ENCODE data around the gene CMIP.

The CMIP gene

GRCh38 chr16:81707411-81708265 lies 263.0 kb downstream of the CMIP start:
- DNase-seq: no peak

GRCh38 chr16:81708266-81709015 lies 263.8 kb downstream of the CMIP start:
- DNase-seq: no peak

- DNase-seq: no peak
Measured at GRCh38 chr16:81709016-81709900, 264.6 kb downstream of the CMIP start.

- no peak for DNase-seq
Measured at GRCh38 chr16:81710044-81710443, 265.4 kb downstream of the CMIP start.

DNA sequence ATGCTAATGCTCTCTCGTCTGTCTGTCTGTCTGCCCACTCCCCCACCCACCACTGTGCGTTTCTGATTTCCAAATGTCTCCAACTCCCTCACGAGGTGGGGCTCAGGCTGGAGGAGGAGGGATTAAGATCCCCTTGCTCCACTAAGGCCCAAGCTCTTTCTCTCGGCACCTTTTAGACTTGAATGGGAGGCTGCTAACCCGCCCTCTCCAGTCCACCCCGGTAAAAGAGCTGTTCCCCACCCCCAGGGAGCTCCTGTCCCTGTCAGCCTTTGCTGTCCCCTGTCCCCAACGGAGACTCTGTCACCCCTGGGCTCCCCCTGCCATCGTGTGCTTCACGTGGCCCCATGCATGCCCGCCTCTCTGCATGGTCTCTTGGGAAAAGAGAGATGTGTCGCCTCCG lies 266.0 kb downstream of the CMIP start:
- no peak for DNase-seq

DNA sequence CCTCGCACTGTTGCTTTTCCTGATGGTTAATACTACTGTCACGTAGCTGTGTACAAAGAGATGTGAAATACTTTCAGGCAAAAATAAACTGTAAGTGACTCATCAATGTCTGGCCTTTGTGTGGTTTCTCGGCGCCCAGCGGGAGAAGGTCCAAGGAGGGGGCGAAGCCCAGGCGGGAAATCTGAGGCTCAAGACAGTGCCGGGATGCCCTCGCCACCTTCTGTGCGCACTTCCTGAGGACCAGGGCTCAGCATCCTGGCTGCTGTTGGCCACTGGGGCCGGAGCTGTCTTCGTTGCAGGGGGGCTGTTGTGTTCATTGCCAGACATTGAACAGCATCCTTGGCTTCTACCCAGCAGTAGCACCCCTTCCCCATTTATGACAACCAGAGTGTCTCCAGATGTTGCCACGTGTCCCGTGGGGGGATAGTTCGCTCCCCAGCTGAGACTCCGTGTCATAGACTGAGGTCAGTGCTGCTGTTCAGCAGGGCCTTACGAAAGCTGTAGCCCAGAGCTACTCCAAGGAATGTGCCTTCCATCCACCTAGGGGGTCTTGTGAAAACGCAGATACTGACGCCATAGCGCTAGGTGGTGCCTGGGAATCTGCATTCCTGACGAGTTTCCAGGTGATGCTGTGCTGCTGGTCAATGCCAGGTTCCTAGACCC lies 267.2 kb downstream of the CMIP start:
- DNase-seq: no peak

- no peak for DNase-seq
Measured at GRCh38 chr16:81712681-81713080, 268.1 kb downstream of the CMIP start.

DNA sequence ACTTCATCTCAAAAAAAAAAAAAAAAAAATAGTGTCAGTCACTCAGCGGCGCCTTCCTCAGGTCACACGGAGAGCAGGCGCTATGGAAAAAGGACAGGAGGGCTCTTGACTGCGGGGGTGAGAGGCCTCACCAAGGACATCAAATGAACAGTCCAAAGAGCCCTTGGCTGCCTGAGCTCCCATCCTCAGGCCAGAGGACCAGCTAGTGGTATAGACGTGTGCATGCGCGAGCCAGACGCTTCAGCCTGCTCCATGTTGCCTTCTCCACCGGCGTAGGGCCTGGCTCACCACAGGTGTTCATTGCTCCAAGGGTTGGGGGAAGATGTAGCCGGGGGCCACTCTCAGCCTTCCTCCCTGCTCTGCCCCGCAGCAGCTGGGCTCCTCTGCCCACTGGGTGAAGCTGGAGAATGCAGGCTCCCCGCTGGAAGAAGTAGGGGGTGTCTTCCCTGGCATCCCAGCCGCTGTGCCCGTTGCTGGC lies 268.7 kb downstream of the CMIP start:
- no peak for DNase-seq

- no peak for DNase-seq
Measured at GRCh38 chr16:81713796-81714195, 269.2 kb downstream of the CMIP start.

- no peak for DNase-seq
Measured at GRCh38 chr16:81714583-81714982, 270.0 kb downstream of the CMIP start.

- no peak for DNase-seq
Measured at GRCh38 chr16:81715358-81716196, 271.0 kb downstream of the CMIP start.

DNA sequence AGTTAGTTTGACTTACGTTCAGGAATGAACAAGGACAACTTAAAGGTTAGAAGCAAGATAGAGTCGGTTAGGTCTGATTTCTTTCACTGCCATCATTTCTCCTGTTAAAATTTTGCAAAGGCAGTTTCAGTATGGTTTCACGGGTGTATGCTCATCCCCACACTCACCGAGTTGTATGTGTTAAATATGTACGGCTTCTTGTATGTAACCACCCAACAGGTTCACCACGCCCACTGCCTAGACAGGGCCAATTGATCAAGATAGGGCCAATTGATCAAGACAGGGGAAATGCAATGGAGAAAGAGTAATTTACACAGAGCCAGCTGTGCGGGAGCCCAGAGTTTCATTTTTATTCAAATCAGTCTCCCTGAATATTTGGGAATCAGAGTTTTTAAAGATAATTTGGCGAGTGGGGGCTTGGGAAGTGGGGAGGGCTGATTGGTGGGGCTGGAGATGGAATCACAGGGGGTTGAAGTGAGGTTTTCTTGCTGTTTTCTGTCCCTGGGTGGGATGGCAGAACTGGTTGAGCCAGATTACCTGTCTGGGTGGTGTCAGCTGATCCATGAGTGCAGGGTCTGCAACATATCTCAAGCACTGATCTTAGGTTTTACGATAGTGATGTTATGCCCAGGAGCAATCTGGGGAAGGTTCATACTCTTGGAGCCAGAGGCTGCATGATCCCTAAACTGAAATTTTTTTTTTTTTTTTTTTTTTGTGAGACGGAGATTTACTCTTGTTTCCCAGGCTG lies 272.0 kb downstream of the CMIP start:
- no peak for DNase-seq

DNA sequence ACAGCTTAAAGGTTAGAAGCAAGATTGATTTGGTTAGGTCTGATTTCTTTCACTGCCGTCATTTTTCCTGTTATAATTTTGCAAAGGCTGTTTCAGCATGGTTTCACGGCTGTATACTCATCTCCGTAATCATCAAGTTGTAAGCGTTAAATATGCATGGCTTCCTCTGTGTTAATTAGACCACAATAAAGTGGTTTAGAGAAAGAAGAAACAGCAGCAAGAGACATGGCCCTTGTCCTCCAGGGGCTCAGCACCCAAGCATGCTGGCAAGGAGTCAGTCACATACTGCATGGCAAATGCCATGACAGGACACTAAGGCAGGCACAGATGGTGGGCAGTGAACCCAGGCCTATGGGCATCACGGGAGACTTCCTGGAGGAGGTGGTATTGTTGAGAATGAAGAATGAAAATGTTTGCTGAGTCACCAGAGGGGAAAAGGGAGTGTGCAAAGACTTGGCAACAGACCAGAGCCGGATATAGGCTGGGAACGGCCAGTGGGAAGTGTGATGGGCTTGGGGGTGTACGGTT lies 273.1 kb downstream of the CMIP start:
- no peak for DNase-seq

DNA sequence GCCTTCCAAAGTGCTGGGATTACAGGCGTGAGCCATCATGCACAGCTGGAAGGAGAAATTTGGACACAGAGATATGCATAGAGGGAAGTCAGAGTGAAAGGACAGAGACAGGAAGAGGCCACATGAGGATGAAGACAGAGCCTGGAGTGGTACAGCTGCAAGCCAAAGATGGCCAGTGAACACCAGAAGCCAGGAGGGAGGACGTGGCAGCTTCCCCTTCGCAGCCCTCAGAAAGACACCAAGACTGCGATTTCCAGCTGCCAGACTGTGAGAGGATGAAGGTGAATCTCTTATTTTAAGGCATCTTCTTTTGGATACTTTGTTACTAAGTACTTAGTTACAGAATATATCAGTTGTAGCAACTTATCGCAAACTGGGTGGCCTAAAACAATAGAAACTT lies 274.0 kb downstream of the CMIP start:
- no peak for DNase-seq

DNA sequence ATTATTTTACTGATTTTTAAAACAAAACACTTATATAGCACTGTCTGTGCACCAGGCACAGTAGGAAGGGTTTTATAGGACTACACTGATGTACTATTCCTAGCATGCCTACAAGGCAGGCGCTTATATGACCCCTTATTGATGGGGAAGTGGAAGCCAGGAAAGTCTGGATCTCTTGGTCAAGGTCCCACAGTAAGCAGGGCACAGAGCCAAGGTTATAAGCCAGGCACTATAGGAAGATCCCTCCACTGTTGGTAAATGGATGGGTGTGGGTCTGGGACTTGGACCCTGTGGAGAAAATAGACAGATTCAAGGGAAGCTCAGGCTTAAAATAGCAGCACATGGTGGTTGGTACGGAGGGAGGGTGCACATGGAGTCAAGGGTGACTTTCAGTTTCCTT lies 275.4 kb downstream of the CMIP start:
- no peak for DNase-seq

DNA sequence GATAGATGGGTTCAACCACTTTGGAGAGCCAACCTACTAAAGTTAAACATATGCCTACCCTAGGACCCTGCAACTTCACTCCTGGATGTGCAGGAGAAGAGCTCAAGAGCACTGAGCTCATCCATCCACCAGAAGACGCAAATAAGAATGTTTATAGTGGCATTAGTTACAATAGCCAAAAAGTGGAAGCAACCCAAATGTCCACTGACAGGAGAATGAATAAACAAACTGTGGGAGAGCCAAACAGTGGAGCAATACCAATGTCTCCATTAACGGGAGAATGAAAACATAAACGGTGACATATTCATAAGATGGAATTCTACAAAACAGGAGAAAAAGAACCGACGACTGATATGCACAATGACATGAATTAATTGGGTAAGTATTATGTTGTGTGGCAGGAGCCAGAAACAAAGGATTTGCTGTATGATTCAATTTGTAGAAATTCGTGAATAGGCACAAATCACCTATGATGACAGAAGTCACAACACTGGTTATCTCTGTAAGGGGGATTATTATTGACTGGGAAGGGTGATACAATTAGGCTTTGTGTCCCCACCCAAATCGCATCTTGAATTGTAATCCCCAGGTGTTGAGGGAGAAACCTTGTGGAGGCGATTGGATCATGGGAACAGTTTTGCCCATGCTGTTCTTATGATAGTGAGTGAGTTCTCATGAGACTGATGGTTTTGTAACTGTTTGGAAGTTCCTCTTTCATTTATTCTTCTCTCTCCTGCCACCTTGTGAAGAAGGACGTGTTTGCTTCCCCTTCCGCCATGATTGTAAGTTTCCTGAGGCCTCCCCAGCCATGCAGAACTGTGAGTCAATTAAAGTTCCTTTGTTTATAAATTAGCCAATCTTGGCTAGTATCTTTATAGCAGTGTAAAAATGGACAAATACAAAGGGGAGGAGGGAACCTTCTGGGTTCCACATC lies 276.6 kb downstream of the CMIP start:
- DNase-seq: no peak

GRCh38 chr16:81723098-81723723 lies 278.6 kb downstream of the CMIP start:
- no peak for DNase-seq

GRCh38 chr16:81728435-81728834 lies 283.8 kb downstream of the CMIP start:
- DNase-seq: no peak

DNA sequence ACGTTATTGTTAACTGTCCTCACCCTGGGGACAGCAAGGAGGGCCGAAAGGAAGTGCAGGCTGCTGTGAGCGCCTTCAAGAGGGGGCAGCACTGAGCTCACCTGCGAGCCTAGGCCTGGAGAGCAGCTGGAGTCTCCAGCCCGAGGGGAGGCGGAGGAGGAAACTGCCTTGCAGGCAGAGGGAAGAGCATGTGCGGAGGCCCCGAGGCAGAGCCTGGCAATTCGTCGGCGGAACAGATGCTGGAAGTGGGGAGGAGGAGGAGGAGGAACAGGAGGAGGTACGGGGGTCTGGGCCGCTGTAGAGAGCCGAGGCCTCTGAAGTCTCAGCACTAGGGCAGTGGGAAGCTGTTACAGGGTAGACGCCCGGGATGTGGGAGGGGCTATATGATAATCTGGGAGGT lies 284.8 kb downstream of the CMIP start:
- DNase-seq: no peak
